ENCODE measurements around the gene SRP72.

GRCh38 chr4:56440983-56441382 is 26.4 kb upstream of the SRP72 start:
- TF ChIP-seq GATA3 (IDR thresholded peaks at IDR 0.05; ENCODE audit: low read depth, low read length): no peak
- TF ChIP-seq GATA2 (IDR thresholded peaks at IDR 0.05; ENCODE audit: low read depth, low read length): no peak

Measured in SH-SY5Y (cell line).